HepG2 (cell line): Measurements from ENCODE around the gene PIMREG. TPM values are rescaled to one million over a fixed set of nuclear protein-coding genes. Genes with fewer than 3 reads are reported as not detected.

Experiments used
- ARID4A ChIP-seq: sonication (generic); formaldehyde crosslinking; IDR thresholded peaks from 2 replicates; pipeline ENCODE4 v1.5.0; 2020; ENCODE audit warnings: mild to moderate bottlenecking, missing genetic modification reagents, borderline replicate concordance
- ATF4 ChIP-seq, 2 experiments: fragments of 450-650 bp in 1 of 2; sonication (generic) in 1 of 2; formaldehyde crosslinking; IDR thresholded peaks; 2 replicates each; pipeline versions ENCODE4 v1.5.0 to v1.8.0; 2020 to 2022; ENCODE audit warnings: mild to moderate bottlenecking in 1 of 2, missing genetic modification reagents in 1 of 2
- GZF1 ChIP-seq: sonication (generic); formaldehyde crosslinking; IDR thresholded peaks from 2 replicates; pipeline ENCODE4 v1.5.1; 2020; ENCODE audit warnings: mild to moderate bottlenecking, missing genetic modification reagents
- IKZF4 ChIP-seq: sonication (generic); formaldehyde crosslinking; IDR thresholded peaks from 2 replicates; pipeline ENCODE4 v1.5.1; 2020; ENCODE audit warnings: borderline replicate concordance, mild to moderate bottlenecking, low read depth, missing genetic modification reagents; ENCODE audit errors: not compliant biosample characterization
- IRF9 ChIP-seq: sonication (generic); formaldehyde crosslinking; IDR thresholded peaks from 2 replicates; pipeline ENCODE4 v1.8.0; 2022; ENCODE audit warnings: missing genetic modification reagents, mild to moderate bottlenecking, borderline replicate concordance
- MYNN ChIP-seq: sonication (generic); formaldehyde crosslinking; IDR thresholded peaks from 2 replicates; pipeline ENCODE4 v1.4.0; 2020; ENCODE audit warnings: mild to moderate bottlenecking, low read depth, missing genetic modification reagents
- PITX1 ChIP-seq: sonication (generic); formaldehyde crosslinking; IDR thresholded peaks from 2 replicates; pipeline ENCODE4 v1.5.1; 2020; ENCODE audit warnings: mild to moderate bottlenecking, missing genetic modification reagents
- SAFB2 ChIP-seq: sonication (generic); formaldehyde crosslinking; IDR thresholded peaks from 2 replicates; pipeline ENCODE4 v1.5.1; 2020; ENCODE audit warnings: missing genetic modification reagents, low read depth, mild to moderate bottlenecking, borderline replicate concordance
- SMAD3 ChIP-seq: sonication (generic); formaldehyde crosslinking; IDR thresholded peaks from 2 replicates; pipeline ENCODE4 v1.4.0; 2020; ENCODE audit warnings: missing genetic modification reagents
- SOX13 ChIP-seq, 3 experiments: fragments of 450-650 bp in 1 of 3; sonication (generic) in 1 of 3; formaldehyde crosslinking in 1 of 3; IDR thresholded peaks in 2 of 3; conservative IDR thresholded peaks in 1 of 3; 2 replicates each; pipeline versions ENCODE4 v1.5.0 to v1.6.1; 2016 to 2020; ENCODE audit warnings: antibody characterized with exemption in 1 of 3, mild to moderate bottlenecking in 1 of 3, missing compliant biosample characterization in 1 of 3, missing genetic modification reagents in 1 of 3, moderate library complexity in 1 of 3
- XBP1 ChIP-seq: sonication (generic); formaldehyde crosslinking; IDR thresholded peaks from 2 replicates; pipeline ENCODE4 v1.5.0; 2020; ENCODE audit warnings: missing genetic modification reagents
- YEATS4 ChIP-seq: sonication (generic); formaldehyde crosslinking; IDR thresholded peaks from 2 replicates; pipeline ENCODE4 v1.4.0; 2020; ENCODE audit warnings: missing genetic modification reagents, borderline replicate concordance
- ZC3H13 ChIP-seq: sonication (generic); formaldehyde crosslinking; IDR thresholded peaks from 2 replicates; pipeline ENCODE4 v1.8.1; 2023; ENCODE audit warnings: mild to moderate bottlenecking, missing genetic modification reagents, moderate library complexity
- ZFX ChIP-seq: sonication (generic); formaldehyde crosslinking; IDR thresholded peaks from 2 replicates; pipeline ENCODE4 v1.4.0; 2020; ENCODE audit warnings: mild to moderate bottlenecking, low read depth, missing genetic modification reagents, moderate library complexity
- ZGPAT ChIP-seq: IDR thresholded peaks from 2 replicates; pipeline ENCODE4 v1.6.1; 2016; ENCODE audit warnings: mild to moderate bottlenecking
- ZIK1 ChIP-seq: sonication (generic); formaldehyde crosslinking; IDR thresholded peaks from 2 replicates; pipeline ENCODE4 v1.5.0; 2020; ENCODE audit warnings: mild to moderate bottlenecking, low read depth, missing genetic modification reagents, borderline replicate concordance
- ZNF136 ChIP-seq: sonication (generic); formaldehyde crosslinking; IDR thresholded peaks from 2 replicates; pipeline ENCODE4 v1.8.1; 2022; ENCODE audit warnings: low read depth, mild to moderate bottlenecking, moderate library complexity, missing genetic modification reagents
- ZNF253 ChIP-seq: sonication (generic); formaldehyde crosslinking; IDR thresholded peaks from 2 replicates; pipeline ENCODE4 v1.8.0; 2022; ENCODE audit warnings: mild to moderate bottlenecking, missing genetic modification reagents, borderline replicate concordance
- polyA plus RNA-seq, 8 experiments: library from polyadenylated mRNA; depleted of rRNA in 3 of 8; stranded (reverse) in 7 of 8; unstranded in 1 of 8; fragments of >200 nt; fragmentation: Illumina TruSeq in 4 of 8; extraction: Trizol in 4 of 8; gene quantifications; 2 replicates each; pipeline versions ENCODE4 v1.2.1 to v1.2.3, GENCODE V29; 2011 to 2016; ENCODE audit warnings: low read depth in 4 of 8, missing spikeins in 1 of 8, mixed read lengths in 1 of 8; ENCODE audit not compliant: insufficient read depth in 1 of 8
- total RNA-seq, 5 experiments: library from RNA; depleted of rRNA; stranded (reverse); fragments of >200 nt; fragmentation: Illumina TruSeq; extraction: Trizol; gene quantifications; 2 replicates each; pipeline ENCODE4 v1.2.3, GENCODE V29; 2016; ENCODE audit warnings: low read depth in 1 of 5

PIMREG gene
- total and polyA plus RNA-seq, 2 of the 13 experiments (the other 11 are each of a cell fraction or from before 2014, with no cell fraction given): 15.6 to 30.3 TPM

GRCh38 chr17:6443692-6444570, at the start of gene PIMREG (continued):
- TF ChIP-seq YEATS4 (CRISPR knock-in tag): peak; percentile 79; the same call in 1 of the 2 replicates
- TF ChIP-seq ZC3H13 (CRISPR knock-in tag): peak; percentile 76; the same call in 1 of the 2 replicates
- TF ChIP-seq ZFX (CRISPR knock-in tag): peak; percentile 88
- no peak for TF ChIP-seq XBP1 (CRISPR knock-in tag)
- TF ChIP-seq ZNF253 (CRISPR knock-in tag): 0 out of 2 replicates have a peak, but pooled peaks have one; percentile 21
- peak; percentile 39; the same call in 1 of the 2 replicates for TF ChIP-seq PITX1 (CRISPR knock-in tag)
- no peak for TF ChIP-seq SMAD3
- TF ChIP-seq IRF9: no peak; the same call in 1 of the 2 replicates
- no peak for TF ChIP-seq ZIK1
- TF ChIP-seq SOX13 (IDR thresholded peaks at IDR 0.05): no peak
- TF ChIP-seq SOX13 (CRISPR knock-in tag; conservative IDR thresholded peaks at IDR 0.05 in 1 of 2, IDR thresholded peaks at IDR 0.05 in 1 of 2): no peak
- no peak for TF ChIP-seq ATF4 (CRISPR knock-in tag; IDR thresholded peaks at IDR 0.05)
- peak; percentile 99 for TF ChIP-seq ARID4A (CRISPR knock-in tag)
- TF ChIP-seq ZGPAT: peak; percentile 70
- peak; percentile 72; the same call in 1 of the 2 replicates for TF ChIP-seq GZF1 (CRISPR knock-in tag)
- 0 out of 2 replicates have a peak, but pooled peaks have one; percentile 84 for TF ChIP-seq ZNF136
- TF ChIP-seq MYNN (CRISPR knock-in tag): no peak
- TF ChIP-seq SAFB2 (CRISPR knock-in tag): peak; percentile 82
- no peak for TF ChIP-seq IKZF4
